Limb (tissue), 2 donors: ENCODE results near the gene KRT17.
A peak's percentile ranks its signal among the peaks of the same experiment; 100 is the strongest.
"Not testable (repeated sequence)": the region's sequence is repeated elsewhere in the genome, so short reads cannot be mapped to it uniquely, and the experiment has no call there.

Source experiments
- DNase-seq, 2 donors: peaks; one replicate each; pipeline ENCODE4 v3.0.0-alpha.2; 2016; ENCODE audit errors: extremely low spot score in 2 of 2

KRT17 gene

GRCh38 chr17:41653892-41654677 lies 29.7 kb upstream of the KRT17 start:
- DNase-seq = no peak

- no peak for DNase-seq
Measured at GRCh38 chr17:41653421-41653820, 29.0 kb upstream of the KRT17 start.

- no peak for DNase-seq
Measured at GRCh38 chr17:41652461-41652970, 28.1 kb upstream of the KRT17 start.

GRCh38 chr17:41651625-41652460 lies 27.5 kb upstream of the KRT17 start:
- DNase-seq = peak in 1 of 2 donors; percentile 72

- DNase-seq = peak in 1 of 2 donors; percentile 72
Measured at GRCh38 chr17:41650794-41651624, 26.6 kb upstream of the KRT17 start.

- no peak for DNase-seq
Measured at GRCh38 chr17:41649923-41650519, 25.6 kb upstream of the KRT17 start.

- DNase-seq = peak; percentile 81 to 94
Measured at GRCh38 chr17:41648411-41649195, 24.2 kb upstream of the KRT17 start.

GRCh38 chr17:41647940-41648410 lies 23.6 kb upstream of the KRT17 start:
- DNase-seq = peak; percentile 68 to 93

GRCh38 chr17:41647038-41647813 lies 22.9 kb upstream of the KRT17 start:
- DNase-seq = no peak

- no peak for DNase-seq
Measured at GRCh38 chr17:41642252-41643156, 18.1 kb upstream of the KRT17 start.

GRCh38 chr17:41640596-41640995 lies 16.2 kb upstream of the KRT17 start:
- DNase-seq = not testable (repeated sequence)

- DNase-seq = no peak
Measured at GRCh38 chr17:41639492-41640473, 15.4 kb upstream of the KRT17 start.

GRCh38 chr17:41638941-41639340 lies 14.6 kb upstream of the KRT17 start:
- DNase-seq = no peak

GRCh38 chr17:41638194-41638593 lies 13.8 kb upstream of the KRT17 start:
- DNase-seq = no peak

- no peak for DNase-seq
Measured at GRCh38 chr17:41636652-41637051, 12.3 kb upstream of the KRT17 start.

GRCh38 chr17:41635121-41636097 lies 11.0 kb upstream of the KRT17 start:
- DNase-seq = peak; percentile 60 to 82
